HCT116 (cell line): ENCODE results near the gene NET1. TPM values are rescaled to one million over a fixed set of nuclear protein-coding genes. Genes with fewer than 3 reads are reported as not detected.

Source experiments
- ATAC-seq: fragments of 200-7000 bp; cut with Tn5 transposase; 2 replicates; pipeline ENCODE4 v1.9.1; 2020; ENCODE audit warnings: mild to moderate bottlenecking, moderate library complexity
- BruUV-seq: library from RNA; stranded (reverse); fragments of 400-500 nt; replicated peaks from 2 replicates; lab custom pipeline; 2021; lab: Mats Ljungman, UMichigan
- CTCF ChIA-PET: fragments of 300-600 bp; sonication (Branson Sonifier 250); formaldehyde crosslinking; loops from one replicate; lab custom pipeline; 2021; ENCODE audit warnings: antibody characterized with exemption; lab: Charles Lee
- POLR2A ChIA-PET: fragments of 300-600, 350-600 bp; sonication (Branson Sonifier 250); formaldehyde crosslinking; loops from one replicate; lab custom pipeline; 2021; ENCODE audit warnings: antibody characterized with exemption; lab: Charles Lee
- RAD21 ChIA-PET, 2 experiments: fragments of 300-600 bp; sonication (Branson Sonifier 250); formaldehyde crosslinking; loops; one replicate each; lab custom pipeline; 2023; ENCODE audit warnings: low total read pairs in 2 of 2; ENCODE audit not compliant: uncharacterized antibody in 2 of 2, unreplicated experiment in 2 of 2, low non-redundant PET in 1 of 2; lab: Charles Lee
- DNase-seq: peaks from one replicate; pipeline ENCODE4 v3.0.0-alpha.2; 2010; ENCODE audit warnings: low read depth, low spot score
- H2AFZ ChIP-seq: fragments of 200-600 bp; shearing (Covaris generic), sonication (generic); 2 replicates; pipeline ENCODE4 v1.6.1; 2017; ENCODE audit warnings: low read depth, mixed run types, mixed read lengths, antibody characterized with exemption, low read length; ENCODE audit not compliant: poor library complexity, severe bottlenecking
- H3K27ac ChIP-seq: 2 replicates; pipeline ENCODE4 v1.5.1; 2012; ENCODE audit warnings: low read depth, low read length
- H3K27me3 ChIP-seq: fragments of 200-600 bp; sonication (generic); 2 replicates; pipeline ENCODE4 v1.6.1; 2016; ENCODE audit warnings: mixed run types, low read length, mixed read lengths; ENCODE audit not compliant: insufficient read depth
- H3K36me3 ChIP-seq, 2 experiments: fragments of 200-500 bp in 1 of 2; fragments of 200-600 bp in 1 of 2; sonication (Bioruptor generic) in 1 of 2; sonication (generic) in 1 of 2; 2 replicates each; pipeline versions ENCODE4 v1.5.1 to v1.6.1; 2014 to 2016; ENCODE audit warnings: low read length in 2 of 2, inconsistent platforms in 1 of 2, mixed read lengths in 1 of 2, mixed run types in 1 of 2; ENCODE audit not compliant: insufficient read depth in 2 of 2, control insufficient read depth in 1 of 2
- H3K4me1 ChIP-seq, 2 experiments: fragments of 200-600 bp in 1 of 2; sonication (generic) in 1 of 2; 2 replicates each; pipeline versions ENCODE4 v1.5.1 to v1.6.1; 2012 to 2017; ENCODE audit warnings: low read length in 2 of 2, inconsistent platforms in 1 of 2, mild to moderate bottlenecking in 1 of 2, mixed read lengths in 1 of 2, mixed run types in 1 of 2, moderate library complexity in 1 of 2; ENCODE audit not compliant: insufficient read depth in 2 of 2, control insufficient read depth in 1 of 2
- H3K4me2 ChIP-seq: fragments of 200-600 bp; sonication (generic); 2 replicates; pipeline ENCODE4 v1.6.1; 2017; ENCODE audit warnings: mixed run types, low read length, mixed read lengths
- H3K4me3 ChIP-seq, 2 experiments: fragments of 200-600 bp in 1 of 2; sonication (generic) in 1 of 2; replicated peaks in 1 of 2; 2 replicates each; pipeline ENCODE4 v1.5.1; 2011 to 2016; ENCODE audit warnings: low read length in 2 of 2, control low read depth in 1 of 2, low read depth in 1 of 2, mild to moderate bottlenecking in 1 of 2, mixed read lengths in 1 of 2, mixed run types in 1 of 2
- H3K79me2 ChIP-seq: fragments of 200-600 bp; sonication (generic); 2 replicates; pipeline ENCODE4 v1.6.1; 2017; ENCODE audit warnings: mild to moderate bottlenecking, mixed run types, low read length, moderate library complexity, mixed read lengths; ENCODE audit not compliant: insufficient read depth
- H3K9ac ChIP-seq: fragments of 200-600 bp; sonication (generic); 2 replicates; pipeline ENCODE4 v1.6.1; 2016; ENCODE audit warnings: low read length, mixed read lengths
- H3K9me2 ChIP-seq: fragments of 200-600 bp; sonication (generic), shearing (Covaris generic); 2 replicates; pipeline ENCODE4 v1.6.1; 2017; ENCODE audit warnings: mixed run types, mild to moderate bottlenecking, moderate library complexity; ENCODE audit not compliant: insufficient read depth
- H3K9me3 ChIP-seq, 2 experiments: fragments of 200-500 bp in 1 of 2; fragments of 200-600 bp in 1 of 2; sonication (Bioruptor generic) in 1 of 2; sonication (generic) in 1 of 2; 2 replicates each; pipeline ENCODE4 v1.6.1; 2014 to 2017; ENCODE audit warnings: low read length in 2 of 2, mixed read lengths in 2 of 2, inconsistent platforms in 1 of 2, low read depth in 1 of 2, mild to moderate bottlenecking in 1 of 2, mixed run types in 1 of 2, moderate library complexity in 1 of 2; ENCODE audit not compliant: control insufficient read depth in 1 of 2, insufficient read depth in 1 of 2
- H4K20me1 ChIP-seq: fragments of 200-600 bp; sonication (generic), shearing (Covaris generic); 2 replicates; pipeline ENCODE4 v1.6.1; 2017; ENCODE audit warnings: mixed run types, mild to moderate bottlenecking, moderate library complexity; ENCODE audit not compliant: insufficient read depth
- CBX3 ChIP-seq: IDR thresholded peaks from 2 replicates; pipeline ENCODE4 v1.6.1; 2012; ENCODE audit warnings: low read depth
- EGR1 ChIP-seq: IDR thresholded peaks from 2 replicates; pipeline ENCODE4 v1.6.1; 2012; ENCODE audit warnings: low read depth
- ELF1 ChIP-seq: IDR thresholded peaks from 2 replicates; pipeline ENCODE4 v1.6.1; 2012; ENCODE audit warnings: low read depth, borderline replicate concordance
- EZH2phosphoT487 ChIP-seq: fragments of 200-600 bp; IDR thresholded peaks from 2 replicates; pipeline ENCODE4 v1.6.1; 2018; ENCODE audit warnings: antibody characterized with exemption, borderline replicate concordance
- FOSL1 ChIP-seq: IDR thresholded peaks from 2 replicates; pipeline ENCODE4 v1.6.1; 2012; ENCODE audit warnings: low read depth
- MAX ChIP-seq: IDR thresholded peaks from 2 replicates; pipeline ENCODE4 v1.6.1; 2012
- POLR2A ChIP-seq: IDR thresholded peaks from 2 replicates; pipeline ENCODE4 v1.7.0; 2011; ENCODE audit warnings: borderline replicate concordance; ENCODE audit not compliant: insufficient read depth, insufficient read length; ENCODE audit errors: extremely low read depth
- RAD21 ChIP-seq: IDR thresholded peaks from 2 replicates; pipeline ENCODE4 v1.6.1; 2012; ENCODE audit warnings: low read depth, mild to moderate bottlenecking
- REST ChIP-seq: IDR thresholded peaks from 2 replicates; pipeline ENCODE4 v1.6.1; 2012; ENCODE audit warnings: low read depth
- YY1 ChIP-seq: IDR thresholded peaks from 2 replicates; pipeline ENCODE4 v1.6.1; 2011; ENCODE audit warnings: low read length, low read depth, moderate library complexity, mild to moderate bottlenecking; ENCODE audit not compliant: insufficient replicate concordance; ENCODE audit errors: extremely low read depth
- ZBTB33 ChIP-seq: IDR thresholded peaks from 2 replicates; pipeline ENCODE4 v1.6.1; 2011; ENCODE audit warnings: mild to moderate bottlenecking, low read length, moderate library complexity; ENCODE audit not compliant: insufficient replicate concordance; ENCODE audit errors: extremely low read depth
- ZFX ChIP-seq: fragments of 450-650 bp; IDR thresholded peaks from 2 replicates; pipeline ENCODE4 v1.6.1; 2017
- ZNF274 ChIP-seq: fragments of 200-500 bp; sonication (Bioruptor generic); IDR thresholded peaks from 2 replicates; pipeline ENCODE4 v1.6.1; 2014; ENCODE audit warnings: mild to moderate bottlenecking, low read depth, low read length, inconsistent platforms
- intact Hi-C: fragments of 100-400 bp; cut with micrococcal nuclease; formaldehyde crosslinking; loops from 2 replicates; pipeline ENCODE4 v1.10.0; 2022
- total RNA-seq: library from RNA; stranded (reverse); gene quantifications from one replicate; pipeline ENCODE4 v1.2.1, GENCODE V29; 2021; ENCODE audit not compliant: unreplicated experiment
- TF ChIP-seq, protein P1 (sequence below): IDR thresholded peaks from 2 replicates; pipeline ENCODE4 v1.6.1; 2012

Gene NET1
- total RNA-seq, 1 experiment from 2014 or later: 51.2 TPM

- TF ChIP-seq REST (no peak), ZFX (no peak), EGR1 (no peak), YY1 (no peak), ELF1 (no peak), POLR2A (no peak)
Measured at GRCh38 chr10:5499493-5500140, 87.3 kb downstream of the NET1 start, which contains the start of gene CALML5 (continued).

DNA sequence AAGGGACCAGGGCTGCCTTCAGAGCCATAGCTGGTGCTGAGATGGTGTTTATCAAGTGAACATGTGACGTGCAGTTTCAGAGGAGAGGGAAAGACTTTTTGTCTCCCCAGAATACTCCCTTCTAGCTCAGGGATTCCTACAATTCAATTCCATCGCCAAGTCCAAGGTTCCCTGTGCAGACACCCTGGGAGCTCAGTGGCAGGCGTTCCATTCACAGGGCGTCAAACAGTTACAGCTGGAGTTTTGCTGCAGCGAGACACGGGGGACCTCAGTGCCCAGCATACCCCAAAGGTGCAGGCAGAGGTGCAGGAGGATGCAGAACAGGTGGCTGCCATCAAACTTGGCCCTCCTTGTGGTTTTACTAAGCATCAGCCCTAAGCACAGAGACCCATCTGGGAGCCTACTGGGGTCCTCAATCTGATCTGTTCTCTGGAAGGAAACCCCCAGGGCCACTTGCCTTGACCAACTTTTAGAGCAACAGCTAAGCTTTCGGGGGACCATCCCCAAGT is 87.9 kb downstream of the NET1 start:
- no peaks in the 10 kb centered on the region for H3K36me3 ChIP-seq
- H3K27ac ChIP-seq: no peak overlapping the region
- no TSS peak for BruUV-seq
- no peaks in the 10 kb centered on the region for H3K9me2 ChIP-seq
- CTCF ChIA-PET: no interaction called here
- H3K4me1 ChIP-seq: peaks cover 0 to 3% of the 10 kb centered on the region in 2 experiments; a peak in 1 of 4 replicates
- H3K79me2 ChIP-seq: no peaks in the 10 kb centered on the region
- H3K4me3 ChIP-seq: no peak overlapping the region
- RAD21 ChIA-PET: no interaction called here
- no peaks in the 10 kb centered on the region for H3K9me3 ChIP-seq
- no peak overlapping the region for H3K4me2 ChIP-seq
- POLR2A ChIA-PET: no interaction called here
- ATAC-seq (no peak), DNase-seq (no peak)
- intact Hi-C loops: no loop called here
- H2AFZ ChIP-seq: no peak overlapping the region
- H3K9ac ChIP-seq: no peak overlapping the region
- H4K20me1 ChIP-seq: no peaks in the 10 kb centered on the region
- H3K27me3 ChIP-seq: peaks cover 28% of the 10 kb centered on the region; the same call in 1 of the 2 replicates
- TF ChIP-seq YY1: no peak
- no peak for TF ChIP-seq REST
- no peak for TF ChIP-seq ZNF274
- TF ChIP-seq EZH2phosphoT487: no peak
- TF ChIP-seq CBX3: no peak
- TF ChIP-seq RAD21: no peak
- TF ChIP-seq, protein P1, sequence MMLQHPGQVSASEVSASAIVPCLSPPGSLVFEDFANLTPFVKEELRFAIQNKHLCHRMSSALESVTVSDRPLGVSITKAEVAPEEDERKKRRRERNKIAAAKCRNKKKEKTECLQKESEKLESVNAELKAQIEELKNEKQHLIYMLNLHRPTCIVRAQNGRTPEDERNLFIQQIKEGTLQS: no peak
- no peak for TF ChIP-seq ZBTB33
- no peak for TF ChIP-seq POLR2A
- TF ChIP-seq MAX: no peak
- TF ChIP-seq FOSL1: no peak
